ENCODE results near the gene FOXJ3.

DNA sequence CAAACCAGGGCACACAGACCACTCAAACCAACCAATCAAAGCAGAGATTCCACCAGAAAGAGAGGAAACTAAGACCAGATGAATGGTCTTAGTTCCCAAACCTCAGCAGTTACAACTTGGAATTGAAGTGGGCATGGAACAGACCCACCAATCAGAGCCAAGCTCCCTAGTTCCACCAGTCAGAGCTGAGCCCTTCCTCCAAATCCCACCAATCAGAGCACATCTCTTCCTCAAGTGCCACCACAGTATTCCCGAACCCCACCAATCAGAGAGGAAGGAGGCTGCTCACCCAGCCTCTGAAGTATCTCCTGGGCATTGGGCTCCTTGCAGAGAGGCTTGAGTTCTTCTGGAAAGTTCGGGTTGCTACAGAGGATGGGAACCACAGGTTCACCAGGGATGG lies 171.9 kb downstream of the FOXJ3 start:
- TF ChIP-seq, protein P1, sequence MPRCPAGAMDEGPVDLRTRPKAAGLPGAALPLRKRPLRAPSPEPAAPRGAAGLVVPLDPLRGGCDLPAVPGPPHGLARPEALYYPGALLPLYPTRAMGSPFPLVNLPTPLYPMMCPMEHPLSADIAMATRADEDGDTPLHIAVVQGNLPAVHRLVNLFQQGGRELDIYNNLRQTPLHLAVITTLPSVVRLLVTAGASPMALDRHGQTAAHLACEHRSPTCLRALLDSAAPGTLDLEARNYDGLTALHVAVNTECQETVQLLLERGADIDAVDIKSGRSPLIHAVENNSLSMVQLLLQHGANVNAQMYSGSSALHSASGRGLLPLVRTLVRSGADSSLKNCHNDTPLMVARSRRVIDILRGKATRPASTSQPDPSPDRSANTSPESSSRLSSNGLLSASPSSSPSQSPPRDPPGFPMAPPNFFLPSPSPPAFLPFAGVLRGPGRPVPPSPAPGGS (CRISPR knock-in tag; IDR thresholded peaks at IDR 0.05): no peak
- TF ChIP-seq POLR2AphosphoS5 (IDR thresholded peaks at IDR 0.05; ENCODE audit: low read depth, low read length) (no peak), EZH2 (conservative IDR thresholded peaks at IDR 0.05; ENCODE audit: low read depth, low read length) (no peak), POLR2A (IDR thresholded peaks at IDR 0.05; ENCODE audit: insufficient read depth in 1 of 2, low read depth in 2 of 2, low read length in 2 of 2) (no peak), EED (CRISPR knock-in tag; IDR thresholded peaks at IDR 0.05) (no peak), NFE2L2 (IDR thresholded peaks at IDR 0.05; ENCODE audit: low read length) (no peak), CTCF (CRISPR knock-in tag; IDR thresholded peaks at IDR 0.05) (no peak), TP53 (CRISPR knock-in tag; conservative IDR thresholded peaks at IDR 0.05) (no peak), ATF1 (CRISPR knock-in tag; IDR thresholded peaks at IDR 0.05) (no peak), SIN3B (IDR thresholded peaks at IDR 0.05; ENCODE audit: low read length) (no peak), PRDM4 (CRISPR knock-in tag; IDR thresholded peaks at IDR 0.05; ENCODE audit: borderline replicate concordance) (no peak)
